Measurements from ENCODE around the gene PCA3.

- TF ChIP-seq CTCF (IDR thresholded peaks at IDR 0.05; ENCODE audit: poor library complexity, severe bottlenecking) = no peak
- no peak for TF ChIP-seq REST (IDR thresholded peaks at IDR 0.05; ENCODE audit: borderline replicate concordance)
- TF ChIP-seq MXI1 (conservative IDR thresholded peaks at IDR 0.05; ENCODE audit: poor library complexity, severe bottlenecking) = no peak
- TF ChIP-seq EZH2 (IDR thresholded peaks at IDR 0.05; ENCODE audit: borderline replicate concordance, insufficient read depth, low read length, poor library complexity, severe bottlenecking) = no peak
- no peak for TF ChIP-seq EP300 (conservative IDR thresholded peaks at IDR 0.05; ENCODE audit: poor library complexity, severe bottlenecking)
Observed at GRCh38 chr9:76803083-76803482, 38.8 kb downstream of the PCA3 start.
